Ascending aorta (tissue), 2 donors: ENCODE measurements around the gene ZW10. TPM values are rescaled to one million over a fixed set of nuclear protein-coding genes. Genes with fewer than 3 reads are reported as not detected.
"Not testable (repeated sequence)": the region's sequence is repeated elsewhere in the genome, so short reads cannot be mapped to it uniquely, and the experiment has no call there.

ENCODE experiments used
- DNase-seq, 2 donors: peaks; one replicate each; pipeline ENCODE4 v3.0.0-alpha.2; 2019; ENCODE audit warnings: low spot score in 2 of 2
- H3K27ac ChIP-seq, 2 donors: fragments of 200-600 bp; sonication (generic); one replicate each; pipeline ENCODE4 v1.5.1; 2016 to 2017; ENCODE audit warnings: mild to moderate bottlenecking in 1 of 2
- H3K27me3 ChIP-seq: fragments of 200-600 bp; sonication (generic); one replicate; pipeline ENCODE4 v1.5.1; 2017
- H3K36me3 ChIP-seq, 2 donors: fragments of 200-600 bp; sonication (generic); one replicate each; pipeline ENCODE4 v1.5.1; 2016
- H3K4me1 ChIP-seq, 2 donors: fragments of 200-600 bp; sonication (generic); one replicate each; pipeline ENCODE4 v1.5.1; 2016 to 2017; ENCODE audit warnings: mild to moderate bottlenecking in 1 of 2
- H3K4me3 ChIP-seq, 2 donors: fragments of 200-600 bp; sonication (generic); one replicate each; pipeline ENCODE4 v1.5.1; 2016 to 2017; ENCODE audit warnings: mild to moderate bottlenecking in 1 of 2
- H3K9me3 ChIP-seq, 2 donors: fragments of 200-600 bp; sonication (generic); one replicate each; pipeline ENCODE4 v1.5.1; 2016
- intact Hi-C: fragments of 100-400 bp; cut with DNase I; formaldehyde crosslinking; loops from one replicate; pipeline ENCODE4 v1.15.1; 2023
- total RNA-seq: library from RNA; depleted of rRNA; stranded (reverse); fragments of >200 nt; gene quantifications from one replicate; pipeline ENCODE4 v1.1.0, GENCODE V29; 2016
- TF ChIP-seq, protein P1 (sequence below), 3 experiments: fragments of 200-600 bp in 2 of 3; fragments of 450-650 bp in 1 of 3; sonication (generic) in 2 of 3; IDR thresholded peaks; one replicate each; pipeline ENCODE4 v1.5.1; 2016 to 2019; ENCODE audit warnings: antibody characterized with exemption in 3 of 3, mild to moderate bottlenecking in 1 of 3, moderate library complexity in 1 of 3

The ZW10 gene
- total RNA-seq, 1 donor from 2014 or later = 12.3 TPM

DNA sequence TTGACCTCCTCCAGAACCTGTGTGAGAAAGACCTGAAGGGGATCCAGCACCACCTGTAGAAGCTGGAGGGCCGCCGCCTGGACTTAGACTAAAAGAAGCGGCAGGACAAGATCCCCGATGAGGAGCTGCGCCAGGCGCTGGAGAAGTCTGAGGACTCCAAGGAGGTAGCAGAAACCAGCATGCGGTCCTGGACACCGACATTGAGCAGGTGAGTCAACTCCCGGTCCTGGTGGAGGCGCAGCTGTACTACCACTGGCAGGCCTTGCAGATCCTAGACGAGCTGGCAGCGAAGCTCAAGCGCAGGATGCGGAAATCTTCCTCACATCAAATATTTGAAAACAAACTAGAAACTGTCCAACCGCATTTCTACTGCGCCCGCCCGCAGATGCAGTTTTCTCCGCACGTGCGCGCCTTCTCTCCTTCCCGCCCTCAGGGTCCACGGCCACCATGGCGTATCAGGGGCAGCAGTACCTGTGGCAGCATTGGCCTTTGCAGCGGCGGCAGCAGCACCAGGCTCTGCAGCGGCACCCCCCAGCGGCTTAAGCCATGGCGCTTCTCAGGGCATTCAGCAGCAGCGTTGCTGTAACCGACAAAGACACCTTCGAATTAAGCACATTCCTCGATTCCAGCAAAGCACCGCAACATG is 16.3 kb upstream of the ZW10 start:
- no peaks in the 10 kb centered on the region for H3K9me3 ChIP-seq
- TF ChIP-seq, protein P1, sequence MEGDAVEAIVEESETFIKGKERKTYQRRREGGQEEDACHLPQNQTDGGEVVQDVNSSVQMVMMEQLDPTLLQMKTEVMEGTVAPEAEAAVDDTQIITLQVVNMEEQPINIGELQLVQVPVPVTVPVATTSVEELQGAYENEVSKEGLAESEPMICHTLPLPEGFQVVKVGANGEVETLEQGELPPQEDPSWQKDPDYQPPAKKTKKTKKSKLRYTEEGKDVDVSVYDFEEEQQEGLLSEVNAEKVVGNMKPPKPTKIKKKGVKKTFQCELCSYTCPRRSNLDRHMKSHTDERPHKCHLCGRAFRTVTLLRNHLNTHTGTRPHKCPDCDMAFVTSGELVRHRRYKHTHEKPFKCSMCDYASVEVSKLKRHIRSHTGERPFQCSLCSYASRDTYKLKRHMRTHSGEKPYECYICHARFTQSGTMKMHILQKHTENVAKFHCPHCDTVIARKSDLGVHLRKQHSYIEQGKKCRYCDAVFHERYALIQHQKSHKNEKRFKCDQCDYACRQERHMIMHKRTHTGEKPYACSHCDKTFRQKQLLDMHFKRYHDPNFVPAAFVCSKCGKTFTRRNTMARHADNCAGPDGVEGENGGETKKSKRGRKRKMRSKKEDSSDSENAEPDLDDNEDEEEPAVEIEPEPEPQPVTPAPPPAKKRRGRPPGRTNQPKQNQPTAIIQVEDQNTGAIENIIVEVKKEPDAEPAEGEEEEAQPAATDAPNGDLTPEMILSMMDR (IDR thresholded peaks at IDR 0.05) = no peak
- no peaks in the 10 kb centered on the region for H3K27me3 ChIP-seq
- no peaks in the 10 kb centered on the region for H3K36me3 ChIP-seq
- no peaks in the 10 kb centered on the region for H3K4me1 ChIP-seq
- intact Hi-C loops = no loop called here
- no peak overlapping the region for H3K4me3 ChIP-seq
- DNase-seq = no peak
- no peak overlapping the region for H3K27ac ChIP-seq

DNA sequence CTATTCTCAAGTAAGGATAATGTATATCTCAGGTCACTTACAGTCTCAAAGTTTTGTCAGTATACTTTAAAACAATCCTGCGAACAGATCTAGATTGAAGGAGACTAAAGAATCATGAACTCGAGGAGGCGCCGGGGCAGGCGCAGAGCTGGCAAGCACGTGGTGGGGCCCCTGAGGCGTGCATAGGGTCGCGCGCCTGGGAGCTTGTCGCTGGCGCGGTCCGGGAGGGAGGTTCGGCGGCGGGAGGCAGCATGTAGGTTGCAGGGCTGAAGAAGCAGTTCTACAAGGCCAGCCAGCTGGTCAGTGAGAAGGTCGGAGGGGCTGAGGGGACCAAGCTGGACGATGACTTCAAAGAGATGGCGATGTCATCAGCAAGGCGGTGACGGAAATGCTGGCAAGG is 15.5 kb upstream of the ZW10 start:
- H3K9me3 ChIP-seq, H3K4me1 ChIP-seq, DNase-seq, H3K4me3 ChIP-seq, H3K27ac ChIP-seq, H3K27me3 ChIP-seq, intact Hi-C loops, H3K36me3 ChIP-seq: not testable (repeated sequence)

DNA sequence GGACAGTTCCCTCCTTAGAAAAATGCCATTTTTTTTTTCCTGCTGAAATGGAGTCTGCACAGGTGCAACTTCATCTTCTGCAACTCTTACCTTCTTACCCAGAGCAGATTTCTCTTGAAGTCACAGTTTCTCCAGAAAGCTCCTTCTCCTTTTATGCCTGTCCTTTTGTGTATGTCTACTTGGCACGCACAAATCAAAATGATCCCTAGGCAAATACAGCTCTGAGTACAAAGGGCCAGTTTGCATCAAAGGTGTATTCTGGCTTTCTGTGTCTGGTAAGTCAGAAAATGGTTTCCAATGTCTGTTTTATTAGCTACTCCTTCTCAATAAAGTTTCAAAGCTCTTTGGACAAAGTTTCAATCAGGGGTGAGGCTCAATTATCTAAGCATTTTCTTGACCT is 8.6 kb upstream of the ZW10 start:
- Histone ChIP-seq H3K27me3 (no peaks in the 10 kb centered on the region), H3K36me3 (no peaks in the 10 kb centered on the region), H3K4me1 (peaks cover 0 to 3% of the 10 kb centered on the region in 2 donors), H3K27ac (no peak overlapping the region), H3K9me3 (no peaks in the 10 kb centered on the region), H3K4me3 (no peak overlapping the region)
- no peak for DNase-seq
- TF ChIP-seq, protein P1 (IDR thresholded peaks at IDR 0.05) = no peak
- intact Hi-C loops = no loop called here

DNA sequence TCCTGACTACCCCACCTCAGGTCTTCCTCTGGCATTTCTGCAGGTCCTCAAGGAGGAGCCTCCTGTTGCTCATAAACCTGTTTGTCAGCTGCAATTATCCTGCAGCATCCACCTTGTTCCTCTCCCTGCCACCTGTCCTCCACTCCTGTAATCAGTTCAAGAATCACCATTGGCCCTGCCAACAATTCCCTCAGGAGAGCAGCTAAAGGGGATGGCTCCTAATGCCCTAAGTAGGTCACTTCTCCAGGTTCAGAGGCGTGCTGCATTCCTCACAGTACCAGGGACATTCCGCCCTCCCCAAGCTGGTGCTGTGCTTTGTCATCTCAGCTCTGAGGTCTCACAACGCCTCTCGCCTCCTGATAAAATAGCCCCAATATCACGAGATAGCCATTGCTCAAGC is 8.2 kb upstream of the ZW10 start:
- H3K4me1 ChIP-seq = peaks cover 0 to 3% of the 10 kb centered on the region in 2 donors
- no peaks in the 10 kb centered on the region for H3K36me3 ChIP-seq
- TF ChIP-seq, protein P1 (IDR thresholded peaks at IDR 0.05) = no peak
- H3K27me3 ChIP-seq = no peaks in the 10 kb centered on the region
- H3K27ac ChIP-seq = no peak overlapping the region
- intact Hi-C loops = no loop called here
- H3K9me3 ChIP-seq = no peaks in the 10 kb centered on the region
- DNase-seq = no peak
- no peak overlapping the region for H3K4me3 ChIP-seq

DNA sequence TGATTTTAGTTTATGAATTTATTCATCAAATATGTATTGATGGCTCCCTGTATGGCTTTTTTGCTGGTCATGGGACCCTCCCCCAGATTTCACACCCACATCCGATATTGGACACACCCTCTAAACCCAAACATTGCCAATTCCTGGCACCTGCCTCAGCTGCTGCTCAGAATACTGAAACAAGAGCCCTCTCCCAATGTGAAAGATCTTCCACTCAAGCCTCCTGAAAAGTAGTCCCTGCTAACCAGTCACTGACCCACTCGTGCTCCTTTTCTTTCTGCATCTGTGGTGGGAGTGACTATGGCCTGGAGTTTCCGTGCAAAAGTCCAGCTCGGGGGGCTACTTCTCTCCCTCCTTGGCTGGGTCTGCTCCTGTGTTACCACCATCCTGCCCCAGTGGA is 6.0 kb upstream of the ZW10 start, which contains the start of gene CLDN25:
TSS of gene CLDN25 (plus strand) at position 301 of the 400 bp plus-strand sequence. CDS start at position 301, 0 bp downstream.
- DNase-seq = no peak
- intact Hi-C loops = loop anchor here (10.0 kb wide), 1 partner anchor 1485 kb away; no protein-coding TSS in a partner anchor
- Histone ChIP-seq H3K27ac (peak within 1 kb of the TSS; percentile 44 to 60), H3K4me3 (no peak within 1 kb of the TSS), H3K36me3 (no peaks in the 10 kb centered on the region), H3K27me3 (no peaks in the 10 kb centered on the region), H3K4me1 (peaks cover 0 to 4% of the 10 kb centered on the region in 2 donors), H3K9me3 (no peaks in the 10 kb centered on the region)
- TF ChIP-seq, protein P1 (IDR thresholded peaks at IDR 0.05) = no peak

DNA sequence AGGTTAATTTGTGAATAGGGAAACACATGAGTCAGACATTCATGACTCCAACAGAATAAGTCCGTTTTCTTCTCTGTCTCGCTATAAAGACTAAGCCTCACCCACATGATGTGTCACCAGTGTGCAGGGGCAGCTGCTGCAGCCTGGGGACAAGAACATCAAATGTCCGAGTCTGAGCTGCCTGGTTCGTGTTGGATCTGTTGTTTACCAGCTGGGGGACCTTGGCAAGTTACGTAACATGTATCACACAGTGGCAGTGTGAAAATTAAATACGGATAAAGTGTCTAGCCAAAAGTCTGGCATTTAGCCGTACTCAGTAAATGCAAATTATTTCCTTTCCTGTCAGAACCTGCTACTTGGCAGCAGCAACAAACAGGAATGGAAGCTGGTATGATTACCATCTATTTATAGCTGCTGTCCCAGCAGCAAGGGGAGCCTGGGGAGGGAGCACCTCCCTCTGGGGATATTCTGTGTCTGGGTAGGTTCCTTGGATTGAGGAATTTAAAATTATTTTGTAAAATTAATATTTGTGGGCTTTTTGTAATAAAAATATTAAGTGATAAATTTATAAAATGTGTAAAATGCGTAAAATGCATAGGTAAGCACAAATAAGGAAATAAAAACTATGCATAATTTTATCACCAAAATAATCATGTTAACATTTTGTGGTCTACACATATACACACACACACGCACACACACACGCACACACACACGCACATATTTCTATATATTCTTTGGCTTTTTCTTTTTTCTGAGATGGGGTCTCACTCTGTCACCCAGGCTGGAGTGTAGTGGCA is 4.8 kb upstream of the ZW10 start:
- intact Hi-C loops = loop anchor here (10.0 kb wide), 1 partner anchor 1484 kb away; no protein-coding TSS in a partner anchor
- H3K4me3 ChIP-seq = peak overlapping the region; percentile 39 to 45

More for the DNA sequence above, 4.8 kb upstream of the ZW10 start:
- H3K27me3 ChIP-seq = no peaks in the 10 kb centered on the region
- peaks cover 0 to 7% of the 10 kb centered on the region in 2 donors for H3K4me1 ChIP-seq
- H3K27ac ChIP-seq = peak overlapping the region; percentile 44 to 65
- TF ChIP-seq, protein P1 (IDR thresholded peaks at IDR 0.05) = peak in 2 of 3 experiments; percentile 3 to 14
- DNase-seq = peak; percentile 14 to 72
- H3K9me3 ChIP-seq = no peaks in the 10 kb centered on the region
- no peaks in the 10 kb centered on the region for H3K36me3 ChIP-seq
